Effector memory CD8-positive, alpha-beta T cell (primary cell): Measurements from ENCODE around the gene STOML1.

Source experiments
- ATAC-seq: fragments of 150-1000 bp; cut with Tn5 transposase; replicated peaks from 2 replicates; pipeline ENCODE4 v1.10.0; 2021; ENCODE audit warnings: mild to moderate bottlenecking, moderate library complexity
- DNase-seq, 3 experiments: peaks; one replicate each; pipeline ENCODE4 v3.0.0; 2021
- H3K27ac Mint-ChIP-seq, 2 donors: one replicate each; pipeline ENCODE4 v1.8.0; 2022; ENCODE audit warnings: mild to moderate bottlenecking in 2 of 2, mixed read lengths in 2 of 2, moderate library complexity in 2 of 2
- H3K27me3 Mint-ChIP-seq, 2 donors: one replicate each; pipeline ENCODE4 v1.8.0; 2022; ENCODE audit warnings: mixed read lengths in 2 of 2
- H3K36me3 Mint-ChIP-seq: one replicate; pipeline ENCODE4 v1.8.0; 2022; ENCODE audit warnings: mild to moderate bottlenecking, moderate library complexity, mixed read lengths; ENCODE audit not compliant: insufficient read depth
- H3K4me1 Mint-ChIP-seq, 2 donors: one replicate each; pipeline ENCODE4 v1.8.0; 2022; ENCODE audit warnings: low read depth in 2 of 2, mixed read lengths in 2 of 2
- H3K4me3 Mint-ChIP-seq, 2 donors: one replicate each; pipeline ENCODE4 v1.8.0; 2022; ENCODE audit warnings: mild to moderate bottlenecking in 2 of 2, mixed read lengths in 2 of 2, moderate library complexity in 2 of 2
- H3K9me3 Mint-ChIP-seq, 2 donors: one replicate each; pipeline ENCODE4 v1.8.0; 2022; ENCODE audit warnings: mixed read lengths in 2 of 2

Gene STOML1

DNA sequence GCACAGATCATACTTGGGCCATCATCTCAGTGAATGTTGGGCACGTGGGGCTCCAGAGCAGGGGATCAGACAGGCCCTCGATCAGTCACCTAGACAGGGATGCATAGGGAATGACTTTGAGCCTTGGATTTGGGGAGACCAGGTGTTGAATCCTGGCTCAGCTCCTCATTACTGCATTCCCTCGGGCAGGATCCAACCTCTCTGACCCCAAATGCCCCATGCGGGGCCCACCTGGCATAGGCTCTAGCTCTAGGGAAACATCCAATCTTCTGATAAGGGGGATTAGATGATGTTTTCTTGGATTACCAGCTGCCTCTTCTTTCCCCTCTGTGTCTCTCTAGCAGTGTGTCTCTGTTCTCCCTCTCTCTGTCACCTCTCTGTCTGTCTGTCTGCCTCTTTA, 43.1 kb downstream of the STOML1 start:
- no peak overlapping the region for H3K27ac Mint-ChIP-seq
- ATAC-seq (no peak), DNase-seq (no peak)
- H3K36me3 Mint-ChIP-seq: peaks cover 7% of the 10 kb centered on the region
- H3K4me1 Mint-ChIP-seq: peaks cover 3 to 11% of the 10 kb centered on the region in 2 donors
- no peaks in the 10 kb centered on the region for H3K27me3 Mint-ChIP-seq
- no peaks in the 10 kb centered on the region for H3K9me3 Mint-ChIP-seq
- H3K4me3 Mint-ChIP-seq: no peak overlapping the region

- DNase-seq: no peak
- H3K36me3 Mint-ChIP-seq: peaks cover 7% of the 10 kb centered on the region
- H3K4me1 Mint-ChIP-seq: peaks cover 3 to 11% of the 10 kb centered on the region in 2 donors
- H3K9me3 Mint-ChIP-seq: no peaks in the 10 kb centered on the region
- no peak overlapping the region for H3K4me3 Mint-ChIP-seq
- no peaks in the 10 kb centered on the region for H3K27me3 Mint-ChIP-seq
- H3K27ac Mint-ChIP-seq: no peak overlapping the region
- ATAC-seq: no peak
Measured at GRCh38 chr15:73948396-73948795, 43.7 kb downstream of the STOML1 start.

DNA sequence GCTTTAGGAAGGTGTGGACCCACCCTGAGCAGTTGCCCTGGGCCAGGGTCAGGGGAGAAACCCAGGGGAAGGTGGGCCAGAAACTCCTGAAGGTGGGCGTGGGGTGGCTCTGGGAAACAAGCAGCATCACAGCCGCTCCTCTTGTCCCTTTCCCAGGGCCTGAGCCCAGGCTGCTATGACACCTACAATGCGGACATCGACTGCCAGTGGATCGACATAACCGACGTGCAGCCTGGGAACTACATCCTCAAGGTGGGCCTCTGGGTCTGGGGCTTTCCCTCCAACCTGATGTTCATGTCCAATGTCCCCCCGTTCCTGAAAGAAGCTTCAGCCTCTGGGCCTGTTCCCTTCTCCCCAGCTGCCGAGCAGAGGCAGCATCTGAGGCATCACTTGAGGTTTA, 44.4 kb downstream of the STOML1 start:
- DNase-seq: no peak
- H3K27me3 Mint-ChIP-seq: no peaks in the 10 kb centered on the region
- H3K36me3 Mint-ChIP-seq: peaks cover 7% of the 10 kb centered on the region
- no peak overlapping the region for H3K27ac Mint-ChIP-seq
- H3K9me3 Mint-ChIP-seq: no peaks in the 10 kb centered on the region
- ATAC-seq: no peak
- peaks cover 6 to 12% of the 10 kb centered on the region in 2 donors for H3K4me1 Mint-ChIP-seq
- no peak overlapping the region for H3K4me3 Mint-ChIP-seq

DNA sequence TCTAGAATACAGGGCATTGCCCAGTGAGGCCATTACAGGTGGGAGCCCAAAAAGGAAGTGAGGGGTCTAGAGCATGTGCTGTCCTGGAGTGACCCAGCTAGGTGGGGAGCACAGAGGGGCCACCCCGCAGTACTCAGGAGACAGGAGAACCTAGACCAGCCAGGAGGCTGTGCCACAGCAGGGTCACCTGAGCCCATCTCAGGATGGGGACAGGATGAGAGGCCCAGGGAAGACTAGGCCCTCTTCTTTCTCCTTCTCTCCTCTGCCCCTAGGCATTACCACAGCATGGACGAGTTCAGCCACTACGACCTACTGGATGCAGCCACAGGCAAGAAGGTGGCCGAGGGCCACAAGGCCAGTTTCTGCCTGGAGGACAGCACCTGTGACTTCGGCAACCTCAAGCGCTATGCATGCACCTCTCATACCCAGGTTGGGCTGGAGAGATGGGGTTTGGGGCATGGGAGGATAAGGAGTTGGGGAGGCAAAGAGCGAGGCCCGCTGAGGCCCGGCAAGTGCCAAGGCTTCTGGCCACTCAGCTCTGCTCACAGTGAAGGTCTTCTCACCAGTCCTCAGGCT, 45.2 kb downstream of the STOML1 start:
- Mint-ChIP-seq H3K4me1 (peaks cover 14 to 19% of the 10 kb centered on the region in 2 donors), H3K9me3 (no peaks in the 10 kb centered on the region), H3K36me3 (peaks cover 7% of the 10 kb centered on the region), H3K27me3 (no peaks in the 10 kb centered on the region), H3K27ac (no peak overlapping the region), H3K4me3 (no peak overlapping the region)
- ATAC-seq (no peak), DNase-seq (no peak)

DNA sequence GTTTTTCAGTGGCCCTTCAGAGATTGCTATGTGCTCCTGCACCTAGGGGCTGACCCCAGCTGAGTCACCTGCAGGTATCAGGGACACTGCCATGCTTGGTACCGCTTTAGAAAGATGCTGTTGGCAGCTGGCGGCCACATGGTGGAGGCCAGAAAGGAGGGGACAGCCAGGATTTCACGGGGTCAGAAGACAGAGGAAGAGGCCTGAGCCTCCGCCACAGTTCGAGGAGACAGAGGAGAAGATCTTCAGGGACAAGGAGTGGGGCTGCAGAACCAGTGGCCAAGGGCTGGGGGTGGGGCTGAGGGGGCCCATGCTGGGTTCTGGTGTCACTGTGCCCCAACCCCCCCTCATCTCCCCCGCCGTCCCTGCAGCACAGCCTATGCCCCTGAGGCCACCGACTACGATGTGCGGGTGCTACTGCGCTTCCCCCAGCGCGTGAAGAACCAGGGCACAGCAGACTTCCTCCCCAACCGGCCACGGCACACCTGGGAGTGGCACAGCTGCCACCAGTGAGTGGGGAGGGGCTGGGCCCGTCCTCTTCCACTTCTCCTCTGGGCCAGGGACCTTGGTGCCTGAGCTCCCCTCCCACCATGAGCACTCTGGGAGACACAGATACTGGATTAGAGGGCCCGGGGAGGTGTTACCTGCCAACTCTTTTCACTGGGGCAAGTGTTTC, 45.9 kb downstream of the STOML1 start:
- H3K4me3 Mint-ChIP-seq: no peak overlapping the region
- no peak for ATAC-seq
- peaks cover 6% of the 10 kb centered on the region for H3K36me3 Mint-ChIP-seq
- no peak overlapping the region for H3K27ac Mint-ChIP-seq
- DNase-seq: no peak
- H3K4me1 Mint-ChIP-seq: peaks cover 15 to 19% of the 10 kb centered on the region in 2 donors
- H3K9me3 Mint-ChIP-seq: no peaks in the 10 kb centered on the region
- no peaks in the 10 kb centered on the region for H3K27me3 Mint-ChIP-seq

- DNase-seq (no peak), ATAC-seq (no peak)
- Mint-ChIP-seq H3K36me3 (peaks cover 4% of the 10 kb centered on the region), H3K9me3 (no peaks in the 10 kb centered on the region), H3K4me1 (peaks cover 13 to 15% of the 10 kb centered on the region in 2 donors), H3K27me3 (no peaks in the 10 kb centered on the region), H3K4me3 (no peak overlapping the region), H3K27ac (no peak overlapping the region)
Measured at GRCh38 chr15:73945130-73945508, 47.0 kb downstream of the STOML1 start.

DNA sequence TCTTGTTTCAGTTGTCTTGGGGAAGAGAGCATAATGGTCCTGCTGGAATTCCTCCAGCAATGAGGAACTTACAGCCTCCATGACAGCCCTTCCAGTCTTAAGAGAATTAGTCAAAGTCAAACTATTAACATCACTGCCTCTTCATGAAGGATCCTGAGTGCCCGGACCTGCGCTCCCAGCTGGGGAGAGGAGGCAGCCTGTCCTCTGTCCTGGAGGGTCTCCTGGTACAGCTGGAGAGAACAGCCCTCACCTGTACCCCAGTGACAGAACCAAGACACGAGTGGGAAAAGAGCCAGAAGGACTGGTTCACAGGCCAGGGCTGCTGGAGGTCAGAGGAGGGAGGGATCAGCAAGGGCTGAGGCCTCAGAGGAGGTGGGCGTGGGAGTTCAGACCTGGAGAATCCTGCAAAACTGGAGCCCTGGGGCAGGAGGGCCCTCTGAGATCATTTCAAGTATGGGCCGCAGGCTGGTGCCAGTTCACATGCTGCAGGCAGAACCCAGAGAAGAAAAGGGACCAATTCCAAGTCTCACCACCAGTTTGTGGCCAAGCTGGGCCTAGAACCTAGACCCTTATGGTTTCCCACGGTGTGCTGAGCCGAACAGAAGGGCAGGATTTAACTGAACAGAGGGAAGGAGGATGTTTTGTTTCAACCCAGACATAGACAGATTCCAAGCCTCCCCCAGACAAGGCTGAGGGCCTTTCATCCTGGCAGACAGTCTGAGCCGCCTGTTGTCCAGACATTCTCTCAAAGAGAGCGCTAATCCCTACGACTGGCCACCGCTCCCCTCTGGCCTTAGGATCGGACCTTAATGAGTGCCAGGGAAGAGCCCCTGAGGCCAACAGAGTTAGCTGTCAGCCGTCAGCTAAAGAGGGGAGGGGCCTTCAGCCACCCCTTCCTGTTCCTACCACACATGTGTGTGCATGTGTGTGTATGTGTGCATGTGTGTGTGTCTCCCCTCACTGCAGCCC, 47.6 kb downstream of the STOML1 start:
- peaks cover 4% of the 10 kb centered on the region for H3K36me3 Mint-ChIP-seq

GRCh38 chr15:73942751-73943270, 49.3 kb downstream of the STOML1 start:
- Mint-ChIP-seq H3K27me3 (no peaks in the 10 kb centered on the region), H3K4me1 (peaks cover 13 to 15% of the 10 kb centered on the region in 2 donors), H3K9me3 (no peaks in the 10 kb centered on the region), H3K4me3 (peak overlapping the region in 1 of 2 donors; percentile 61), H3K27ac (peak overlapping the region; percentile 83 to 87), H3K36me3 (no peaks in the 10 kb centered on the region)
- ATAC-seq (no peak), DNase-seq (no peak)

More for the DNA sequence above, 47.6 kb downstream of the STOML1 start:
- no peak overlapping the region for H3K27ac Mint-ChIP-seq
- H3K4me1 Mint-ChIP-seq: peaks cover 13 to 15% of the 10 kb centered on the region in 2 donors
- no peaks in the 10 kb centered on the region for H3K9me3 Mint-ChIP-seq
- no peak overlapping the region for H3K4me3 Mint-ChIP-seq
- DNase-seq: no peak
- no peaks in the 10 kb centered on the region for H3K27me3 Mint-ChIP-seq
- no peak for ATAC-seq

DNA sequence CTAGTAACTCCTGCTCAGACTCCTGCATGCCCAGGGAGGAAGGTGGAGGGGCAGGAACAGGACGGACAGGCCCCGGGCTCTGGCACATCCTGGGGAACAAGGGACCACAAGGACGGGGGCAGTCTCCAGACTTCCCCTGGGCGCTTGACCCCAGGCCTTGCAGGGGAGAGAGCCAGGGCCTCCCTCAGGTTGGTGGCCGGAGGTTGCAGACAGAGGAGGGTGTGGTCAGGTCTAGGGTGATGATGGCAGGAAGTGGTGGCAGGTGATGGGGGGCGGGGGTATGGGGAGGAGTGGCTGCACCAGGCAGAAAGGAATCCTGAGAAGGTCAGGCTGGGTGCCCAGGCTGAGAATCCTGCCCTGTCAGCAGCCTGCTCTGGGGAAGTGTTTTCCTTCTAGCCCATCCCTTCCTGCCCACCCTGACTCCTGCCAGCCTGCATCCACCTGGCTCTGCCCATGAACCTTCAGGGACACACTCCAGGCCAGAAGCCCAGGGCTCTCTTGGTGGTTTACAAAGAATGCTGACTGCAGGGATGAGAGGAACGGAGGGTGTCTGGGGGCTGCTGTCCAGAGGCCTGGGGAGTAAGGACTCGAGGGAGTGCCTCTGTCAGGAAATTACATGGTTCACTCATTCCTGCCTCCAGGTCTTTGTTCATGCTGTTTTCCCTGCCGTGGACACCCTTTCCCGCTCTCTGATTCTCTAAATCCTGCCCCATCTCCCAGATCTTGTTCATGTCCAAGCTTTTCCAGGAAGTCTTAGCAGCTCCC, 50.0 kb downstream of the STOML1 start:
- ATAC-seq: peak; percentile 79
- Mint-ChIP-seq H3K4me3 (peak overlapping the region; percentile 44 to 61), H3K27me3 (no peaks in the 10 kb centered on the region), H3K4me1 (peaks cover 13 to 15% of the 10 kb centered on the region in 2 donors), H3K27ac (peak overlapping the region; percentile 83 to 87), H3K36me3 (no peaks in the 10 kb centered on the region), H3K9me3 (no peaks in the 10 kb centered on the region)
- DNase-seq: no peak

DNA sequence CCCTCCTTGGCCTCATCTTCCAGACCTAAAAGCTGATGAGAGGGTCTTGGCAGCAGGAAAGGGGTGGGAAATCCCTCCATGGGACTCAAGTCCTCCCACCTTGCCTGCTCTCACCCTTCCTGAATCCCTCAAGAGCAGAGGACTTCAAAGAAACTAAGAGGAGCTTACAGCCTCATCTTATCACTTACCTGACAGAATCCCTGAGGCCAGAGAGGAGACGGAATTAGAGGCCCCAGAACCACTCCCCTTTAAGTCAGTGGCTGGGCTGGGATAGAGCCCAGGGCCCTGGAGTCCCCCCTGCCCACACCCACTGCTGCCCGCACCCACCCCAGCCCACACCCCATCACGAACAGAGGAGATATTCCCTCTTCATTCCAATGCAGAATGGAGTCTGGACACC, 50.6 kb downstream of the STOML1 start:
- Mint-ChIP-seq H3K36me3 (no peaks in the 10 kb centered on the region), H3K4me3 (peak overlapping the region; percentile 44 to 61), H3K4me1 (peaks cover 12 to 13% of the 10 kb centered on the region in 2 donors), H3K27me3 (no peaks in the 10 kb centered on the region), H3K27ac (peak overlapping the region; percentile 83 to 87), H3K9me3 (no peaks in the 10 kb centered on the region)
- DNase-seq (no peak), ATAC-seq (no peak)

DNA sequence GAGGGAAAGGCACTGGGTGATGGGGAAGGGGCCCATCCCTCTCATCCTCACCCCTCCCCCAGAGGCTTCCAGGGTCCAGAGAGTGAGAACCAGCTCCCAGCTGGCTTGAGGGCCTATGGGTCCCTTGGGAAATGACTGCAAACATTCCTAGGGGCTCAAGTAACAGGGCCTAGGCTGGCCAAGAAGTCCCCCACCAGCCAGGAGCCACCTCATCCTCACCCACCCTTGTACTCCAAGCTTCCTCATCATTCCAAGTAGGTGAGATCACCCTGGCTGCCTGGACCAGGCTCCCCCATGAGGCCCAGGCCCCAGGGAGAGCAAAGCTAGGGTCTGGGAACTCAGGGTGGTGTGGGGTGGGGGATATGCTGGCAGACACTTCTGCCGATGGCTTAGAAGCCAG, 51.1 kb downstream of the STOML1 start:
- peak overlapping the region; percentile 83 to 87 for H3K27ac Mint-ChIP-seq
- peaks cover 11 to 13% of the 10 kb centered on the region in 2 donors for H3K4me1 Mint-ChIP-seq
- DNase-seq (no peak), ATAC-seq (no peak)
- no peaks in the 10 kb centered on the region for H3K9me3 Mint-ChIP-seq
- no peaks in the 10 kb centered on the region for H3K36me3 Mint-ChIP-seq
- H3K27me3 Mint-ChIP-seq: no peaks in the 10 kb centered on the region
- no peak overlapping the region for H3K4me3 Mint-ChIP-seq

DNA sequence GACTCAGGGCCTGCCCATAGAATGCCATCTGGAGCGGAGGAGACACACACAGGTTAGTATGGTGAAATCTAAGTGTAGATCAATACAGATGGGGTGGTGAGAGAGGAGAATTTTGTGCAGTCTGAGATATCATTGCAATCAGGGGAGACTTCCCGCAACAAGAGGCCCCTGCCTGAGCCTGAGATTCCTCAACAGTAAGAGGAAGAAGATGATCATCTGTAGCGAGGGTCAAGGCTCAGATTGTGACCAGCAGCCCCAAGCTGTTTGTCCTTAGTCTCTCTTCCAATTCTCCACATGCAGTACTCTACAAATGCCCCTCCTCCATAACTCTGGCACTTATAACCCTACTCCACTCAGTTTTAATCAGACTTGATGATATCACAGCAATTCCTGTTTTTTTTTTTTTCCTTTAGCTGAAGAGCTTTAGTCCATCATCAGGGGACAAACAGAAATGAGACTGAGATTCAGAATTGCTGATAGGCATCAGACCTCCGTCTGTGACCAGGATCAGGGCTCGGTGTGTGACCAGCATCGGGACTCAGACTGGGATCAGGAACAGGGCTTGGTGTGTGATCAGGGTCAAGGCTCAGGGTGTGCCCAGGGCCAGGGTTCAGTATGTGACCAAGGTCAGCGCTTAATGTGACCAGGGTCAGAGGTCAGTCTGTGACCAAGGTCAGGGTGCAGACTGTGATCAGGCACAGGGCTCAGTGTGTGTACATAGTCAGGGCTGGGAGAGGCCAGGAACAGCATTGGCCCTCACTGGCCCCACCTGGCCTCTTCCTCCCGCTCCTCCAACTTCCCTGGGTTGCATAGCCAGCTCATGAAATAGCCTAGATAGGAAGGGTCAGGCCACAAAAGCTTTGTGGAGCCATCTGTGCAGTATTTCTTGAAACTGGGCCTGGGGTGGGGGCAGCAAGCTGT, 51.8 kb downstream of the STOML1 start:
- DNase-seq (no peak), ATAC-seq (no peak)
- no peak overlapping the region for H3K4me3 Mint-ChIP-seq
- H3K4me1 Mint-ChIP-seq: peaks cover 11 to 13% of the 10 kb centered on the region in 2 donors
- H3K27me3 Mint-ChIP-seq: no peaks in the 10 kb centered on the region
- H3K27ac Mint-ChIP-seq: peak overlapping the region; percentile 20 to 82
- no peaks in the 10 kb centered on the region for H3K9me3 Mint-ChIP-seq
- no peaks in the 10 kb centered on the region for H3K36me3 Mint-ChIP-seq
